HG03025 (cell line): Measurements from ENCODE around the gene CDH2.

Experiments used
- ATAC-seq: cut with Tn5 transposase; IDR thresholded peaks from one replicate; pipeline ENCODE4 v1.9.1; 2021; ENCODE audit warnings: mild to moderate bottlenecking, moderate library complexity; ENCODE audit not compliant: unreplicated experiment, low FRiP score

Gene CDH2

DNA sequence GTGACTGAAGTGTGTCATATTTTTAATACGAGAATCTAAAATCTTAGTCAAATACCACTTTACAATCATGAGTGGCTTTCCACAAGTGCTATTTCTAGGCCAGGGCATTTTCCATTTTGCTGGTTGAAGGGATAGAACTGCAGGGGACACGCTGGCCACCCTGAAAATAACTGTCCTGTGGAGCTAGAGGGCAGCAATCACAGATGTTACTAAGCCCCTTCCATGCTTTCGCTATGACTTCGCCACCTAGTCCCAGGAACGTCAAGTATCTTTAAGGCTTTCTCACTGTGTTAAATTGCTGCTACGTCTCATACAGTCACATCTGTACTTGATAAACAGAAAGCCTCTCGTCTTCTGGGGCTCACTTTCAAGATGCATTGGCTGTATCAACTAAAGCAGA lies 171.8 kb downstream of the CDH2 start:
- ATAC-seq, result no peak

GRCh38 chr18:28004606-28005005 lies 172.3 kb downstream of the CDH2 start:
- no peak for ATAC-seq

DNA sequence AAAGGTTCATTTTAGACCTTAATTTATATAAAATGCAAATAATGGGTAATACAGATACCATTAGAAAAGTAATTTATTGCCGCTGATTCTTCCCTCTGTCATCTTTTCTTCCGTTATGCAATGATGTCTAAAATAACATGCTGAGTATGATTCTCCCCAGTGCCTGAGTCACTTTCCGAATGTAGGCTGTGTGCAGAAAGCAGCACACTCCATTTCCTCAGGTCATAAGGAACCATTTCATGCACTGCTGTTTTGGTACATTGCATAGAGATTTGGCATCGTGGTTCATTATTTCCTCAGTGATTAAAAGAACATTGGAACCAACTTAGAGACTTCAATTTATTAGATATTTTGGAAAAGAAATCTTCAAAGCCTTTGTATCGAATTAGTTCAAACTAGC lies 173.5 kb downstream of the CDH2 start:
- no peak for ATAC-seq

- ATAC-seq, result no peak
These were observed 174.1 kb downstream of the CDH2 start for GRCh38 chr18:28002841-28003240.

DNA sequence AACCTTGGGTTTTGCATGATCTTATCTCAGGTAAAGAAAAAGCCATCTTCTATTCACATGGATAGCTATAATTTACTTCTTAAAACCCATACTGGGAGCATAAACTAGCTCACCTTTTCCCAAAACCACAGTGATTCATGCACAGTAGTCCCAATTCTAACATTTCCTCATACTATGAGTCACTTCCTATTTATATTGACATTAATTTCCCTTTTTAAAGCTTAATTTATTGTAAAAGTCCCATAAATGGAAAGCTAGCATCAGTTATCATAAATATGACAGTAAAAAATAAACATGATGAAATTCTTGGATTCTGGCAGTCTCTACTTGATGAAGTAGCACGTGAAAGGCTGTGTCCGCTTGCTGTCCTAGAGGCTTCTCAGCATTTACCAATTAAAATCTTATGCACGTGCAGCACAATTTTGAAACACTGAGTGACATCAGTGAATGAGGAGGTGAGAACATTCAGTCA lies 180.1 kb downstream of the CDH2 start:
- no peak for ATAC-seq

DNA sequence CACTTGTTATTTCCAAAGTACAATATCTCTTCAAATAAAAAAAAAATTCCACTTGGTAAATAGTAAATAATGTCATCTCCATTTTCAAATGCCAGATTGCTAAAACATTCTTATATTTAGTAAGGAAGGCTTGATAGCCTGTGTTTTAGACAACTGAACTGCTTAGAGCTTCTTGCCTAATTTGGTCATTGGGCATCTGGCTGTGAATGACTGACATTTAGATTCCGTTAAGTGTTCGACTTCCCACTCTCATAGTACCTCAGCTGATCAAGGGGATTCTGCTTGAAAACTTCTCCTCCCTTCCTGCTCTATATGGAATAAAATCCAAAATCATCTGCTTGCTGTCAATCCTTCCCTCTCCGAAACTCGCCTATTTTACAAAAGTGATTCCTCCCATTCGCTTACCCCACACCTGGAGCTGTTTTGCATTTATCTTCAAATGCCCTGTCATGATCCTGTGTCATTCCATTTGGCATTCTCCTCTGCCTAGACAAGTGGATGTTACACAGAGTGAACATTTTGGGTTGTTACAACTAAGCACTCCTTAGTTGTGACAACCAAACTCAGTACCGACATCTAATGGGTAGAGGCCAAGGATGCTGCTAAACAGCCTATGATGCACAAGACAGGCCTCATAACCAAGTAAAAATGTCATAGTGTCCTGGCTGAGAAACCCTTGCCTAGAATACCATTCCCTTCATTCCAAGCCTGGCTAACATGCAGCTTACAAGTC lies 181.0 kb downstream of the CDH2 start:
- ATAC-seq, result no peak

DNA sequence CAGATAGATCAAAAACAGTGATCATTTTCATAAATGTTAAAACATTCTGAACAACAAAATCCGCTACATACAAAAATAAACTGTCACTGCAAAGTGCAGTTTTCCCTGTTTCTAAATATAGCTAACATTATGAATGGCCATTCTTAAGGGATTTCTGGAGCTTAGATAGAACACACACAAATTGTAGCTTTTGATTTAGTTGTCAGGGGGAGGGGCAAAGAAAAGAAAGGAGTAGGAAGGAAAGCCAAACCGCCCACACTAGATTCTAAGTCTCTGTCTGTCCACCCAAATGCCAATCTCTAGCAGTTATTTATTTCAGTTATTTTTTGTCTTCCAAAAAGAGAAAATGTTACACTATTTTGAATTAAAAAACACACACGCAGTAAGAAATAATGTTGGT lies 182.4 kb downstream of the CDH2 start:
- ATAC-seq, result no peak

DNA sequence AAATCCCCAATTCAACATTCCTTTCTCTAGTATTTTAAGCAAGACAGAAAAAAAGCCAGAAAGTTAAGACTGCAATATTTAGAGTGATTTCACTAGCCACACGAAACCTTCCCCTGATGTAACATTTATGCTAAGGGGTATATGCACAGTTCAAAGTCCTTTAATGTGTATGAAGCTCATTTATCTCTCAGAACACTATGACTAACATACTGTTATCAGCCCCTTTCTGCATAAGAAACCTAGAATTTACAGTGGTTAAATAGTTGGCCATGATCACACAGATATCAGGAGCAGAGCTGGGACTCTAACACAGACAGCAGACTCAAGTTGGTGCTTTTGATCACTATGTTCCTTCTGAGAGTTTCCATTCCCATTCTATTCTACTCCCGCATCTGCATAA lies 185.5 kb downstream of the CDH2 start:
- ATAC-seq, result no peak

- ATAC-seq, result no peak
These were observed 191.1 kb downstream of the CDH2 start for GRCh38 chr18:27985832-27986231.

- ATAC-seq, result no peak
These were observed 193.2 kb downstream of the CDH2 start for GRCh38 chr18:27983780-27984179.

- ATAC-seq, result no peak
These were observed 200.0 kb downstream of the CDH2 start for GRCh38 chr18:27976806-27977408.

DNA sequence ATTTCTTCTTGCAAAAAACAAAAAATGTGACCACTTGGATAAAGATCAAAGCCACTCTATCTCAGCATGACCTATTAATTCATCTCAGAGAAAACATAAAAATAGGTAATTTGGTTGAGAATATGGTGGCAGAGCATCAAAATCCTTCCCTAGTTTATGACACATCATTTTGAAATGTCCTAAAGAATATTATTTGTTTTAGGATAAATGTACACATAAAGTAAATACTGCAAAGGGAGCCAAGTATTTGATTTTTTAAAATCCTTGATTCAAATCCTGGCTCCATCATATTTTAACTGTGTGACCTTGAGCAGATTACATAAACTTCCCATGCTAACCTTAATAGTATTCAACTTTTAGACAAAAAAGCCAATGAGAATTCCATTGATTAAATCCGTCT lies 206.6 kb downstream of the CDH2 start:
- no peak for ATAC-seq

DNA sequence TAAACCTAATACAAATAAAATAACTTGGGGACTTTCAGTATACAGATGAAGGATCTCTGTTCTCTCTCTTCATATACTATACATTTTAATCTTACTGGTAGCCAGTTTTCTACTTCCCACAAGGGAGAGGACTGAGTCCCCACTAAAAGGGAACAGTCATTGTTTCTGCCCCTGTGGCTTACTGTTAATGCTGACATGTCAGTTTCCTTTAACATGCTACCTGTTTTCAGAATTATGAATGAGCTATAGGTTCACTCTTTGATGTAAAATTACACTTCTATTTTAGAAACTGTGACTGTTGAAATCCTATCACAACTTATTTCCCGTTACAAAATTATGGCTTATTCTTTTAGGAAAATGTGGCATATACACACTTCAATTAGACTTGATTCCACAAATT lies 207.7 kb downstream of the CDH2 start:
- ATAC-seq, result no peak

GRCh38 chr18:27967913-27968824 lies 208.8 kb downstream of the CDH2 start:
- ATAC-seq, result no peak

GRCh38 chr18:27966881-27967280 lies 210.0 kb downstream of the CDH2 start:
- ATAC-seq, result no peak

- no peak for ATAC-seq
These were observed 212.1 kb downstream of the CDH2 start for GRCh38 chr18:27964811-27965210.

DNA sequence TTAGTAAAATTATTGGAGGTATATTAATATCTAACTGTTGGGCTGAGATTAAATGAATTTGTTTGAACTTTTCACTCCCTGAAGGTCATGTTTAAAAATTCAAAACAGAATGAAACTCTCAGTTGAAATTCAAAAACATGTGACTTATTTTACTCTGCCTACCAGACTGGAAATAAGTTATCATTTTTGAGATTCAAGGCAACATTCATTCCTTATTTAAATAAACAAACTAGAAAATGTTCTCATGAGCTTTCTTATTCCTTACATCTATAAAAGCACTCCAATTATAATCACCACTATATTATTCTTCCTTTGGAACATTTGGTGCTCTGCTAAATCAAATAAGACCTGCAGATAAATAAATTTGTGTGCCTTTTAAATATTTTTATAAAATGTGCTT lies 217.8 kb downstream of the CDH2 start:
- no peak for ATAC-seq

DNA sequence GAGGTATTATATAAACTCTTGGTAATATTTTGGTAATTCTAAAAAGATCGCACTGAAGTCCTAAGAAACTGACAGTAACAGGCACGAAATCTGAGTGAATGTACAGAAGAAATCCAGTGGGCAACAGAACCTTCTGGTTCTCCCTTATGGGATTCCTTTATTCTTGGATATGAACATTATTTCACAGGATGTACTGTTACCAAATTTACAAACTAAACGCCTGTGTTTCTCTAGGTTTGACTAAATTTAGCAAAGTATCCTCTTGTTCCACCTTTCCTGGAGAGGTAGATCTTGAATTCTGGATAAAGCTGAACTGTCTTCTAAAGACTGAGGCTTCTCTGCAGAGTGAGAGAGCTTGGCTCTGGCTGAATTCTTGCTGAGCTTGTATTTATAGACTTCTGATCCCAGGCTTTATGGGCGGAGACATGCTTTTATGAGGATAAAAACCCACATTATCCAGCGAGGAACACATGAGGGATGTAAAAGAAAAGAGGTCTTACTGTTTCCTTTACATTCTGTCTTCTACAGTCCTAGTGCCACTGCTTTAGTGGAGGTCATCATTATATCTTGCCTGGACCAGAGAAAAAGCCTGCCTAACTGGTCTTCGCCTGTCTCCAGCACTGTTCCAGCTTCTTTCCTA lies 220.8 kb downstream of the CDH2 start:
- no peak for ATAC-seq

DNA sequence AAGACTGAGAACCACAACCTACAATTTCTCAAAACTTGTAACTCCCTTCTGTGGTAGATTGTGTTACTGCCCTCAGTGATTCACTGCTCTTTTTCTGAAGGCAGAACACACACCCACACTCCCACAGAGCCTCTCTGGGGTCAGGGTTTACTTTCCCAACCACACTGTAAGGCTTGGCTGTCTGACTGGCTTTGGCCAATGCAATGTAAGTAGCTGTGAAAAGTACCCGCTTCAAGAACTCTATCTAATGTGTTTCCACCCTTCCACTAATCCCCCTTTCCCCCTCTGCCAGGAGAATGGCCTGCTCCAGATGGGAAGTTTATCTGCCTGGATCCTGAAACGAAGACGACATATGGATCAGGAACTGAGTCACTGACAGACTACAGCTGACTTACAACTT lies 222.7 kb downstream of the CDH2 start:
- ATAC-seq, result no peak

- ATAC-seq, result no peak
These were observed 224.2 kb downstream of the CDH2 start for GRCh38 chr18:27952741-27953140.
